ENCODE measurements around the gene AHCY.

DNA sequence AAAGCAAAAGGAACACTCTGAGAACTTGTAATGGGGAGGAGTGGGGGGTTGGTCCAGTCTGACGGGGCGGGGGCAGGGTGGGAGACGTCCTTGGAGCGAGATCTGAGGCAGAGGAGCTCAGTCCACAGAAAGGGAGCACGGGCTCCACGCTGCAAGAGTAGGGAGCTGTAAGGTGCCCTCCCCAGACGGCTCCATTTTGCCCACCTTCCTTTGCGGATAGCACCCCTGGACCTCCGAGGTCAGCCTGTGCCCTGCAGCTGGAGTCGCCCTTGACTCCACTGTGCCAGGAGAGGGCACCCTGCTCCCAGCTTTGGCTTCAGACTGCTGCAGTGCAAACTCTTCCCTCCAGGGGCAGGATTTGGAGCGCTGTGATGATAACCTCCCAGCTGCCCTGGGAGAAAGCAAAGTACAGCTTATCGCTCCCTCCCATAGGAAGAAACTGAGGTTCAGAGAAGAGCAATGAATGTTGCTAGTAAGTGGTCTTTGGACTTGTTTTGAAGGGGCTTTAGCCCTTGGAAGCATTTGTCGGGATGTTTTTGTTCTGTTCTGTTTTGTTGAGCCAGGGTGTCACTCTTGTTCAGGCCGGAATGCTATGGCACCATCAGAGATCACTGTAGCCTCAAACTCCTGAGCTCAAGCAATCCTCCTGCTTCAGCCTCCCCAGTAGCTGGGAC is 9.5 kb upstream of the AHCY start:
- no peak for TF ChIP-seq TAF1 (IDR thresholded peaks at IDR 0.05; ENCODE audit: borderline replicate concordance, insufficient read depth, low read length)
- TF ChIP-seq POLR2AphosphoS5 (IDR thresholded peaks at IDR 0.05; ENCODE audit: low read depth, low read length), result no peak
